Omental fat pad (tissue), 4 donors: ENCODE data around the gene FGGY. TPM values are rescaled to one million over a fixed set of nuclear protein-coding genes. Genes with fewer than 3 reads are reported as not detected.
"Not testable (repeated sequence)": the region's sequence is repeated elsewhere in the genome, so short reads cannot be mapped to it uniquely, and the experiment has no call there.

Source experiments
- ATAC-seq: fragments of 150-250 bp; one replicate; pipeline ENCODE4 v1.9.1; 2016; ENCODE audit warnings: mild to moderate bottlenecking, moderate library complexity; ENCODE audit not compliant: low FRiP score
- DNase-seq: peaks from one replicate; pipeline ENCODE4 v3.0.0-alpha.2; 2019; ENCODE audit warnings: low spot score
- CTCF ChIP-seq, 3 donors: fragments of 450-650 bp; IDR thresholded peaks; one replicate each; pipeline ENCODE4 v1.5.1; 2016 to 2017; ENCODE audit warnings: antibody characterized with exemption in 3 of 3, mild to moderate bottlenecking in 3 of 3, moderate library complexity in 2 of 3
- total RNA-seq, 4 donors: library from RNA; depleted of rRNA; stranded (reverse); fragments of >200 nt; gene quantifications; one replicate each; pipeline ENCODE4 v1.1.0, GENCODE V29; 2016

FGGY gene
- total RNA-seq, 4 donors from 2014 or later = 4.9 to 20.6 (median 10.7) TPM

GRCh38 chr1:59295618-59296017 is 1.3 kb upstream of the FGGY start:
- TF ChIP-seq CTCF (IDR thresholded peaks at IDR 0.05) = no peak
- no peak for ATAC-seq
- DNase-seq = no peak

GRCh38 chr1:59298026-59298583 is 1.2 kb downstream of the FGGY start:
- DNase-seq (no peak), ATAC-seq (no peak)
- TF ChIP-seq CTCF (IDR thresholded peaks at IDR 0.05) = no peak

- DNase-seq (no peak), ATAC-seq (no peak)
- no peak for TF ChIP-seq CTCF (IDR thresholded peaks at IDR 0.05)
Measured at GRCh38 chr1:59298710-59299346, 1.9 kb downstream of the FGGY start.

- not testable (repeated sequence) for ATAC-seq, DNase-seq
Measured at GRCh38 chr1:59299670-59300069, 2.8 kb downstream of the FGGY start.

- DNase-seq (no peak), ATAC-seq (no peak)
- no peak for TF ChIP-seq CTCF (IDR thresholded peaks at IDR 0.05)
Measured at GRCh38 chr1:59302297-59302696, 5.4 kb downstream of the FGGY start.

GRCh38 chr1:59302871-59303270 is 6.0 kb downstream of the FGGY start:
- no peak for TF ChIP-seq CTCF (IDR thresholded peaks at IDR 0.05)
- ATAC-seq (no peak), DNase-seq (no peak)

GRCh38 chr1:59305188-59305587 is 8.3 kb downstream of the FGGY start:
- no peak for TF ChIP-seq CTCF (IDR thresholded peaks at IDR 0.05)
- ATAC-seq (no peak), DNase-seq (no peak)
